K562 (cell line): Measurements from ENCODE around the gene LCN12. TPM values are rescaled to one million over a fixed set of nuclear protein-coding genes. Genes with fewer than 3 reads are reported as not detected.
A peak's percentile ranks its signal among the peaks of the same experiment; 100 is the strongest.

Source experiments
- FOXP1 ChIP-seq: sonication (generic); formaldehyde crosslinking; IDR thresholded peaks from 2 replicates; pipeline ENCODE4 v1.8.0; 2022; ENCODE audit warnings: mild to moderate bottlenecking, missing genetic modification reagents
- KLF1 ChIP-seq: fragments of 450-650 bp; IDR thresholded peaks from 2 replicates; pipeline ENCODE4 v1.6.1; 2016; ENCODE audit warnings: missing genetic modification characterization, missing compliant biosample characterization
- MAX ChIP-seq: sonication (generic); formaldehyde crosslinking; IDR thresholded peaks from 2 replicates; pipeline ENCODE4 v1.9.0; 2022; ENCODE audit warnings: mild to moderate bottlenecking, missing genetic modification reagents
- MTA3 ChIP-seq: fragments of 450-650 bp; formaldehyde crosslinking; IDR thresholded peaks from 2 replicates; pipeline ENCODE4 v1.6.1; 2017; ENCODE audit warnings: mild to moderate bottlenecking, borderline replicate concordance
- MTF1 ChIP-seq: fragments of 250-450 bp; sonication (Bioruptor Pico); IDR thresholded peaks from 2 replicates; pipeline ENCODE4 v1.9.0; 2021; ENCODE audit warnings: moderate library complexity, mild to moderate bottlenecking, inconsistent platforms, borderline replicate concordance
- MYBL2 ChIP-seq, 2 experiments: fragments of 450-650 bp in 1 of 2; sonication (generic) in 1 of 2; formaldehyde crosslinking in 1 of 2; IDR thresholded peaks; 2 replicates each; pipeline versions ENCODE4 v1.6.1 to v1.8.1; 2017 to 2022; ENCODE audit warnings: borderline replicate concordance in 1 of 2, inconsistent platforms in 1 of 2, low read depth in 1 of 2, mild to moderate bottlenecking in 1 of 2, missing genetic modification reagents in 1 of 2, moderate library complexity in 1 of 2
- MYC ChIP-seq, 2 experiments: fragments of 250-450 bp in 1 of 2; sonication (Bioruptor Pico) in 1 of 2; IDR thresholded peaks; 2 replicates each; pipeline versions ENCODE4 v1.5.1 to v1.6.1; 2012 to 2021; ENCODE audit warnings: low read depth in 2 of 2, borderline replicate concordance in 1 of 2, improper control_type of control experiment in 1 of 2, low read length in 1 of 2, mild to moderate bottlenecking in 1 of 2, moderate library complexity in 1 of 2
- OTX1 ChIP-seq: fragments of 450-650 bp; formaldehyde crosslinking; IDR thresholded peaks from 2 replicates; pipeline ENCODE4 v1.4.0; 2022; ENCODE audit warnings: mild to moderate bottlenecking
- PCBP1 ChIP-seq: fragments of 200-400 bp; formaldehyde crosslinking; IDR thresholded peaks from 2 replicates; pipeline ENCODE4 v1.6.1; 2018; ENCODE audit warnings: mild to moderate bottlenecking, low read depth, low read length; ENCODE audit not compliant: poor library complexity, severe bottlenecking
- REST ChIP-seq, 2 experiments: fragments of 450-650 bp; formaldehyde crosslinking in 1 of 2; IDR thresholded peaks; 2 replicates each; pipeline versions ENCODE4 v1.4.0 to v1.6.1; 2014 to 2020; ENCODE audit warnings: mild to moderate bottlenecking in 2 of 2, borderline replicate concordance in 1 of 2, low read depth in 1 of 2
- SMAD1 ChIP-seq: fragments of 150-350 bp; IDR thresholded peaks from 2 replicates; pipeline ENCODE4 v1.6.1; 2014; ENCODE audit warnings: low read length, low read depth; ENCODE audit not compliant: partially characterized antibody
- SRF ChIP-seq, 2 experiments: fragments of 250-450, 450-650 bp in 1 of 2; sonication (Bioruptor Pico) in 1 of 2; sonication (generic) in 1 of 2; formaldehyde crosslinking; IDR thresholded peaks; 2 replicates each; pipeline versions ENCODE4 v1.5.0 to v1.5.1; 2020 to 2022; ENCODE audit warnings: mild to moderate bottlenecking in 1 of 2, missing genetic modification reagents in 1 of 2
- STAG1 ChIP-seq: sonication (generic); formaldehyde crosslinking; IDR thresholded peaks from 2 replicates; pipeline ENCODE4 v1.5.0; 2020; ENCODE audit warnings: missing genetic modification reagents, borderline replicate concordance
- TEAD1 ChIP-seq, 2 experiments: fragments of 450-650 bp in 1 of 2; sonication (generic) in 1 of 2; formaldehyde crosslinking; IDR thresholded peaks; 2 replicates each; pipeline versions ENCODE4 v1.4.0 to v1.8.0; 2020 to 2022; ENCODE audit warnings: mild to moderate bottlenecking in 2 of 2, missing genetic modification reagents in 1 of 2
- XRCC4 ChIP-seq: IDR thresholded peaks from one replicate; pipeline ENCODE4 v1.6.1; 2011; ENCODE audit not compliant: insufficient read depth, insufficient read length; ENCODE audit errors: extremely low read depth
- ZEB2 ChIP-seq: fragments of 450-650 bp; IDR thresholded peaks from 2 replicates; pipeline ENCODE4 v1.6.1; 2016
- polyA plus RNA-seq, 8 experiments: library from polyadenylated mRNA; depleted of rRNA in 4 of 8; stranded (reverse) in 5 of 8; unstranded in 3 of 8; fragments of >200 nt; fragmentation: Nextera tagmentation in 2 of 8; fragmentation: Illumina TruSeq in 1 of 8; extraction: Ambion mirVana in 2 of 8; extraction: Trizol in 1 of 8; gene quantifications; 2 replicates each; pipeline versions ENCODE4 v1.2.1 to v1.2.3, GENCODE V29; 2011 to 2014; ENCODE audit warnings: inconsistent platforms in 1 of 8, missing spikeins in 1 of 8
- total RNA-seq, 7 experiments: library from RNA; depleted of rRNA in 6 of 7; stranded (reverse); fragments of >200 nt in 6 of 7; fragmentation: Illumina TruSeq in 2 of 7; extraction: Trizol in 2 of 7; gene quantifications; 2 replicates each; pipeline versions ENCODE4 v1.2.1 to v1.2.3, GENCODE V29; 2011 to 2021; ENCODE audit warnings: low replicate concordance in 1 of 7
- TF ChIP-seq, protein P1 (sequence below): fragments of 450-650 bp; IDR thresholded peaks from 2 replicates; pipeline ENCODE4 v1.6.1; 2016; ENCODE audit warnings: antibody characterized with exemption

The LCN12 gene
- total and polyA plus RNA-seq, 9 of the 15 experiments (the other 6 are each of a cell fraction or from before 2014, with no cell fraction given) = 0.05 TPM; not detected in 8

DNA sequence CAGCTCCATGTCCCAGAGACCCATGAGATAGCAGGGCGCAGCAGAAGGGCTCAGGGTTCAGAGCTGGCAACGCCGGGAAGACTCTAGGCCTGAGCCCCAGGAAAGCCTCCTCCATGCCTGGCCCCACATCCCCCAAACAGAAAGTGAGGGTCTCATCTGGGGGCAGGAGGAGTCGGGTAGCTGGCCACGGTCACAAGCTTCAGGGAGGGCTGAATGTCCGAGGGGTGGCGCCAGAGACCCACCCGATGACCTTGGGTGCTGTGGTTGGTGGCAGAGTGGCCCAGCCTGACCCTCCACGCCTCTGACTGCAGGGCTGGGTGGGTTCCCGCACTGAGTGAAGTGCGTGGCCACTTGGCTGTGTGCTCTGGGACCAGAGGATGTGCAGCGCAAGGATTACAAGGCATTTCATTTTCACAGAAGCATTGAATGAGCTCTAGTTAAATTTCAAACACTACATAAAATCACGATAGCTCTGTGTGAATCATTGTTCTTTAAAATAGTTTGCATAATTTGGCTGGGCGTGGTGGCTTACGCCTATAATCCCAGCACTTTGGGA, 4.0 kb upstream of the LCN12 start (continued):
- TF ChIP-seq REST (IDR thresholded peaks at IDR 0.05; ENCODE audit: borderline replicate concordance) (peak; percentile 84), REST (CRISPR knock-in tag; IDR thresholded peaks at IDR 0.05; ENCODE audit: low read depth) (0 out of 2 replicates have a peak, but pooled peaks have one; percentile 23), MYBL2 (IDR thresholded peaks at IDR 0.05; ENCODE audit: low read depth) (no peak), MYBL2 (CRISPR knock-in tag; IDR thresholded peaks at IDR 0.05; ENCODE audit: borderline replicate concordance) (no peak), SMAD1 (peak; percentile 34), OTX1 (CRISPR knock-in tag) (no peak), MTA3 (peak; percentile 60; the same call in 1 of the 2 replicates), PCBP1 (no peak), ZEB2 (no peak), MAX (CRISPR knock-in tag) (peak; percentile 36; the same call in 1 of the 2 replicates), XRCC4 (no peak), MTF1 (CRISPR knock-in tag) (no peak), STAG1 (CRISPR knock-in tag) (peak; percentile 75; the same call in 1 of the 2 replicates), FOXP1 (CRISPR knock-in tag) (0 out of 2 replicates have a peak, but pooled peaks have one; percentile 44), MYC (IDR thresholded peaks at IDR 0.05; ENCODE audit: low read depth, low read length) (no peak), MYC (CRISPR knock-in tag; IDR thresholded peaks at IDR 0.05; ENCODE audit: borderline replicate concordance, low read depth) (no peak), SRF (CRISPR knock-in tag; IDR thresholded peaks at IDR 0.05) (no peak), KLF1 (tag) (peak; percentile 46; the same call in 1 of the 2 replicates), TEAD1 (CRISPR knock-in tag; IDR thresholded peaks at IDR 0.05) (peak in 1 of 2 experiments; percentile 63; a peak in 1 of 4 replicates)
- TF ChIP-seq, protein P1, sequence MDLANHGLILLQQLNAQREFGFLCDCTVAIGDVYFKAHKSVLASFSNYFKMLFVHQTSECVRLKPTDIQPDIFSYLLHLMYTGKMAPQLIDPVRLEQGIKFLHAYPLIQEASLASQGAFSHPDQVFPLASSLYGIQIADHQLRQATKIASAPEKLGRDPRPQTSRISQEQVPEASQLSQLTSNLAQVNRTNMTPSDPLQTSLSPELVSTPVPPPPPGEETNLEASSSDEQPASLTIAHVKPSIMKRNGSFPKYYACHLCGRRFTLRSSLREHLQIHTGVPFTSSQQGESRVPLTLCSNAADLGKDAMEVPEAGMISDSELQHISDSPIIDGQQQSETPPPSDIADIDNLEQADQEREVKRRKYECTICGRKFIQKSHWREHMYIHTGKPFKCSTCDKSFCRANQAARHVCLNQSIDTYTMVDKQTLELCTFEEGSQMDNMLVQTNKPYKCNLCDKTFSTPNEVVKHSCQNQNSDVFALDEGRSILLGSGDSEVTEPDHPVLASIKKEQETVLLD = 0 out of 2 replicates have a peak, but pooled peaks have one; percentile 39
